GM12873 (cell line): ENCODE measurements around the gene TSPAN2.

Experiments
- TF ChIP-seq, protein P1 (sequence below): IDR thresholded peaks from 2 replicates; pipeline ENCODE4 v1.5.1; 2012; ENCODE audit warnings: low read depth, mild to moderate bottlenecking, moderate library complexity, low read length, control low read depth; ENCODE audit not compliant: insufficient read depth; ENCODE audit errors: missing control alignments

TSPAN2 gene

DNA sequence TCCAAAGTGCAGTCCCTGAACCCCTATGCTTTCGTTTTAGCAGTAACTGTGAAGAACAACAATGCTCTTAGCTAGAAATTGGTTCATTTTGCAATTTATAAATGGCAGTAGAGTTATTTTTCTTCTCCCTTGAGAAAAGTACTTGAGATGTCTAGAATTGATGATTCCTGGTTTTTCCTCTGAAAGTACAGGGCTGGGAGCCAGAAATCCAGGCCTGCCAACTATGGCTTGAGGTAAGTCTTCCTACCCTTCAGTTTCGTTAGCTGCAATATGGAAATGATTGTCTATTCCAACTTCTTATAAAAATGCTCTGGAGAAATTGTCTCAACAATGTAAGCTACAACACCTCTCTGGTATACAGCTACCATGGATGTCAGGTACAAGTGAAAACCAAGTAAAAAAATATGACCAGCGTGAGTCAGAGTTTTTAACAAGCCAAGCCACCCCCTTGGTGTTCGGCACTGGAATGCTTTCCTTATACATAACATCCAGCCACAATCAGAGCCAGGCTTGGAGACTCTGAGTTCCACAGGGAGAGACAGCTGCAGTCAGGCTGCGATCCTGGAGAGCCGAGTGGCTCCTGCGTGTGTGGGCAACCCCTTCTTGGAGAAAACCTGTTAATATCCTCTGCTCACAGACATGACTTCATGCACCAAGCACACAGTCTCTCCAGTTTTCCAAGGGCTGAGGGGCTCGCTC, 22.0 kb downstream of the TSPAN2 start:
- TF ChIP-seq, protein P1, sequence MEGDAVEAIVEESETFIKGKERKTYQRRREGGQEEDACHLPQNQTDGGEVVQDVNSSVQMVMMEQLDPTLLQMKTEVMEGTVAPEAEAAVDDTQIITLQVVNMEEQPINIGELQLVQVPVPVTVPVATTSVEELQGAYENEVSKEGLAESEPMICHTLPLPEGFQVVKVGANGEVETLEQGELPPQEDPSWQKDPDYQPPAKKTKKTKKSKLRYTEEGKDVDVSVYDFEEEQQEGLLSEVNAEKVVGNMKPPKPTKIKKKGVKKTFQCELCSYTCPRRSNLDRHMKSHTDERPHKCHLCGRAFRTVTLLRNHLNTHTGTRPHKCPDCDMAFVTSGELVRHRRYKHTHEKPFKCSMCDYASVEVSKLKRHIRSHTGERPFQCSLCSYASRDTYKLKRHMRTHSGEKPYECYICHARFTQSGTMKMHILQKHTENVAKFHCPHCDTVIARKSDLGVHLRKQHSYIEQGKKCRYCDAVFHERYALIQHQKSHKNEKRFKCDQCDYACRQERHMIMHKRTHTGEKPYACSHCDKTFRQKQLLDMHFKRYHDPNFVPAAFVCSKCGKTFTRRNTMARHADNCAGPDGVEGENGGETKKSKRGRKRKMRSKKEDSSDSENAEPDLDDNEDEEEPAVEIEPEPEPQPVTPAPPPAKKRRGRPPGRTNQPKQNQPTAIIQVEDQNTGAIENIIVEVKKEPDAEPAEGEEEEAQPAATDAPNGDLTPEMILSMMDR = no peak

DNA sequence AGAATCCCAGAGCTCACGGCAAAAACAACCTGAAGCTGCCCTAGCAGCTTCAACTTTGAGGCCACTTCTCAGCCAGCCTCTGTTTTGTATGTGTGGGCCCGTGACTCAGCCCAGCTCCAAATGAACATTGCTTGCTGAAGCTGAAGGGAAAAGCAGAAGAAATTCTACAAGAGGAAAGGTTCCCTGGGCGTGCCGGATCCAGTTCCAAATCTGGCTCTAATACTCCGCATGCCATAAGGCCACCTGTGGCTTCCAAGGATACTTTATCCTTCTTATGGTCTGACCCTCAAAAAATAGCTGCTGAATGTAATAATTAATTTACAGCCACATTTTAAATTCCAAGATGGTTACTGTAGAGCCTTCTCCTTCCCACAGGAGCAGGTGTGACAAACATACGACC, 24.3 kb downstream of the TSPAN2 start:
- TF ChIP-seq, protein P1 = no peak

DNA sequence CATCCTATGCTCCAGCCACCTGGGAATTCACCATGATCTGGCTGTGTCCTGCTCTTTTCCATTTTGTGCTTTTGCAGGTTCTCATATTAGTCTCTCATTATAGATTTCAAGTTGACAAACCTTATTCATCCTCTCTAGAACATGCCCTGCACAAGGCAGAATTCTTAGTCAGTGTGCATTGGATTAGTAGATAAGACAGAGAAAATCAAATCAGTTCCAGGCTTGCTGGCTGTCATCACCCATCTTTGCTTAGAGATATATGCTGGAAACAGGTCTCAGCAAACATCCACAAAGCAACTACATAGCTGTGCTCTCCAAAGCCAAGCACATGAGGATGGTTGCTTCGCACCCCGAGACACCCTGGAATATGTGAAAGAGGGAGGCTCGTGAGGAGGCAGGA, 24.8 kb downstream of the TSPAN2 start:
- TF ChIP-seq, protein P1 = no peak

DNA sequence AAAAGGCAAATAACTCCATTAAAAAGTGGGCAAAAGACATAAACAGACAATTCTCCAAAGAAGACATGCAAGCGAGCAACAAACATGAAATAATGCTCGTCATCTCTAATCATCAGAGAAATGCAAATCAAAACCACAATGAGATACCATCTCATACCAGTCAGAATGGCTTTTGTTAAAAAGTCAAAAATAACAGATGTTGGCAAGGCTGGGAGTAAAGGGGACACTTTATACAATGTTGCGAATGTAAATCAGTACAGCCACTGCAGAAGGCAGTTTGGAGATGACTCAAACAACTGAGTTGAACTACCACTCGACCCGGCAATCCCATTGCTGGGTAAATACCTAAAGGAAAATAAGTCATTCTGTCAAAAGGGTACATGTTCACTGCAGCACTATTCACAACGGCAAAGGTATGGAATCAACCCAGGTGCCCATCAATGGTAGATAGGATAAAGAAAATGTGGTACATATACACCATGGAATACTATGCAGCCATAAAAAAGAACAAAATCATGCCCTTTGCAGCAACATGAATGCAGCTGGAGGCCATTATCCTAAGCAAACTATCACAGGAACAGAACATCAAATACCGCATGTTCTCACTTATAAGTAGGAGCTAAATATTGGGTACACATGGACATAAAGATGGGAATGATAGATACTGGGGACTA, 25.9 kb downstream of the TSPAN2 start:
- TF ChIP-seq, protein P1 = no peak

DNA sequence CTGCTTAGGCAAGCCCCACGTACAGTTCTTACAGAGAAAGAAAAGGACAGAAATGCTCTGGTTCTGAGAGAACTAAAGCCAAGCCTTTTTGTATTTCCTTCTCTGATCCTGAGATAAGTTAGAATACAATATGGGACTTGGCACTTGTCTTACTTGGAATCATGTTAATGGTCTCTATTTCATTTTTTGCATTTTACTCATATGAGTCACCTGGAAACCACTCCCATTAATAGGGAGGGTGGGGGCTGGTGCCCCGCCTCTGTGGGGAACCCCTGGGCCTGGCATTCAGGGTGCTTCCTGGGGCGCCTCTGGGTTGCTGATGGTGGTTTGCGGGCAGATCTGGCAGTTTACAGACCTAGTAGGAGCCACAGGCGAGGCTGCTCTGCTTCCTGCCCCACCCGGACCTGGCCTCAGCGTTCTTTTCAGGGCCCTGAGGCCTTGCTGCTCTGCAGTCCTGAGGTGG, 26.7 kb downstream of the TSPAN2 start:
- TF ChIP-seq, protein P1 = no peak

DNA sequence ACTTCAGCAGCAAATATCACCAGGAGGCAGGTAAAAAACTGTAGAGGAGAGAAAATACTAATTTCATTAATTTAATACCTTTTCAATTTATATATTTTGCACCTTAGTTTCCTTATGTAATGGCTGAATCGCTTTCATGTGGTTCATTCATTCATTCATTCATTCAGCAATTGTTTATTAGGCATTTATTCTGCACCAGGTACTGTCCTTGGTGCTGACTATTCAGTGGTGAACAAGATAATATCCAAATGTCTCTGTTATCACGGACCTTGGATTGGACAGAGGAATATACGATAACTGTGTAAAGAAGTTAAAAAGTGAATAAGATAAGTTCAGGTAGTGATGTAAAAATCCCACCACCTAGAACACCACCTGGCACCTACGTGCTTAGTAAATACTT, 28.8 kb downstream of the TSPAN2 start:
- TF ChIP-seq, protein P1 = no peak

DNA sequence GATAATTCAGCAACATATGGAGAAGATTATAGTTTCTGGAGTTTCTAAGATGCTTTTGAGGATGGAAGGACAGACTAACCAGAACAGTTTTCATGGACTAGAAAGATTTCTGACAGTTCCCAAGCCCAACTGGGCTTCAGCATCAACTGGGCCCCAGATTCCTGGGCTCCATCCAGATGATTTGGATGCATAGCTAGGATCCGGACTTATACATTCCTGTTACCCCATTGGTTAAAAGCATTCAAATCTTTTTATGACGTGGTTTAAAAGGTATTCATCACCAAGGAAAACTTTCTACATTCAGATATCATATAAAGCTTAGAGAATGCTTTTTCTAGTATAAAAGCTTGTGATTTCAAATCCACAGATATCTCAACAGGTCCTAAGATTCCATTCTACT, 30.0 kb downstream of the TSPAN2 start:
- TF ChIP-seq, protein P1 = no peak
